MM.1S (cell line): Measurements from ENCODE around the gene SMLR1.

ENCODE experiments used
- DNase-seq: peaks from one replicate; pipeline ENCODE4 v3.0.0-alpha.2; 2015
- H2AFZ ChIP-seq: fragments of 300-600 bp; sonication (generic); 2 replicates; pipeline ENCODE4 v1.6.0; 2016; ENCODE audit warnings: antibody characterized with exemption, low read length
- H3F3A ChIP-seq: fragments of 300-600 bp; sonication (generic); 2 replicates; pipeline ENCODE4 v1.6.1; 2016; ENCODE audit warnings: mild to moderate bottlenecking, antibody characterized with exemption, low read length, moderate library complexity, mixed read lengths; ENCODE audit not compliant: insufficient read depth
- H3K27ac ChIP-seq: fragments of 300-600 bp; sonication (generic); 2 replicates; pipeline ENCODE4 v1.5.1; 2016; ENCODE audit warnings: mild to moderate bottlenecking, low read length
- H3K27me3 ChIP-seq: fragments of 300-600 bp; sonication (generic); replicated peaks from 2 replicates; pipeline ENCODE4 v1.6.0; 2016; ENCODE audit warnings: low read length; ENCODE audit not compliant: insufficient read depth
- H3K36me3 ChIP-seq: fragments of 300-600 bp; sonication (generic); replicated peaks from 2 replicates; pipeline ENCODE4 v1.6.1; 2016; ENCODE audit warnings: mild to moderate bottlenecking, low read length, mixed read lengths; ENCODE audit not compliant: insufficient read depth
- H3K4me1 ChIP-seq: fragments of 300-600 bp; sonication (generic); 2 replicates; pipeline ENCODE4 v1.6.1; 2016; ENCODE audit warnings: low read length, mixed read lengths
- H3K4me2 ChIP-seq: fragments of 300-600 bp; sonication (generic); 2 replicates; pipeline ENCODE4 v1.6.0; 2016; ENCODE audit warnings: low read depth, low read length
- H3K4me3 ChIP-seq: fragments of 300-600 bp; sonication (generic); 2 replicates; pipeline ENCODE4 v1.5.1; 2016; ENCODE audit warnings: low read length, mixed read lengths
- H3K79me2 ChIP-seq: fragments of 300-600 bp; sonication (generic); 2 replicates; pipeline ENCODE4 v1.6.1; 2016; ENCODE audit warnings: mixed run types, low read length, mixed read lengths
- H3K9ac ChIP-seq: fragments of 300-600 bp; sonication (generic); 2 replicates; pipeline ENCODE4 v1.6.1; 2016; ENCODE audit warnings: low read length, mixed read lengths
- H3K9me2 ChIP-seq: fragments of 300-600 bp; sonication (generic); replicated peaks from 2 replicates; pipeline ENCODE4 v1.6.1; 2016; ENCODE audit warnings: mild to moderate bottlenecking, low read length, mixed read lengths; ENCODE audit not compliant: insufficient read depth
- H3K9me3 ChIP-seq: fragments of 300-600 bp; sonication (generic); replicated peaks from 2 replicates; pipeline ENCODE4 v1.6.1; 2016; ENCODE audit warnings: mild to moderate bottlenecking, low read length, mixed read lengths; ENCODE audit not compliant: insufficient read depth
- H4K20me1 ChIP-seq: fragments of 300-600 bp; sonication (generic); 2 replicates; pipeline ENCODE4 v1.6.1; 2016; ENCODE audit warnings: mild to moderate bottlenecking, low read length, moderate library complexity, mixed read lengths; ENCODE audit not compliant: insufficient read depth
- CTCF ChIP-seq: fragments of 300-600 bp; sonication (generic); IDR thresholded peaks from 2 replicates; pipeline ENCODE4 v1.5.1; 2016; ENCODE audit warnings: antibody characterized with exemption, low read length, mixed read lengths
- EZH2 ChIP-seq: fragments of 300-600 bp; sonication (generic); optimal IDR thresholded peaks from 2 replicates; pipeline ENCODE3; 2017; ENCODE audit warnings: low read depth, mild to moderate bottlenecking, antibody characterized with exemption, low read length, mixed read lengths
- EZH2phosphoT487 ChIP-seq: fragments of 300-600 bp; sonication (generic); IDR thresholded peaks from 2 replicates; pipeline ENCODE4 v1.6.1; 2018; ENCODE audit warnings: antibody characterized with exemption, low read length

SMLR1 gene

GRCh38 chr6:130780122-130780521 is 47.1 kb upstream of the SMLR1 start:
- no peaks in the 10 kb centered on the region for H4K20me1 ChIP-seq

GRCh38 chr6:130781557-130781956 is 45.6 kb upstream of the SMLR1 start:
- Histone ChIP-seq H2AFZ (no peak overlapping the region), H3K9me3 (no peaks in the 10 kb centered on the region), H3K9me2 (no peaks in the 10 kb centered on the region), H3K4me1 (peaks cover 7% of the 10 kb centered on the region), H3K9ac (no peak overlapping the region), H3F3A (peaks cover 5% of the 10 kb centered on the region), H3K36me3 (no peaks in the 10 kb centered on the region), H3K4me2 (no peak overlapping the region), H3K4me3 (no peak overlapping the region), H3K27me3 (peaks cover 3% of the 10 kb centered on the region; the same call in 1 of the 2 replicates), H3K27ac (no peak overlapping the region), H3K79me2 (no peaks in the 10 kb centered on the region), H4K20me1 (no peaks in the 10 kb centered on the region)
- DNase-seq, result no peak
- no peak for TF ChIP-seq EZH2
- TF ChIP-seq CTCF, result no peak
- TF ChIP-seq EZH2phosphoT487, result no peak

More at GRCh38 chr6:130780122-130780521, 47.1 kb upstream of the SMLR1 start:
- no peak overlapping the region for H3K4me3 ChIP-seq
- no peaks in the 10 kb centered on the region for H3K9me2 ChIP-seq
- no peaks in the 10 kb centered on the region for H3K9me3 ChIP-seq
- H3K4me1 ChIP-seq, result peaks cover 19% of the 10 kb centered on the region
- peaks cover 14% of the 10 kb centered on the region for H3F3A ChIP-seq
- peaks cover 10% of the 10 kb centered on the region for H3K27me3 ChIP-seq
- TF ChIP-seq CTCF (no peak), EZH2 (no peak), EZH2phosphoT487 (no peak)
- no peak for DNase-seq
- H3K27ac ChIP-seq, result no peak overlapping the region
- no peak overlapping the region for H2AFZ ChIP-seq
- H3K9ac ChIP-seq, result no peak overlapping the region
- H3K79me2 ChIP-seq, result no peaks in the 10 kb centered on the region
- H3K4me2 ChIP-seq, result no peak overlapping the region
- no peaks in the 10 kb centered on the region for H3K36me3 ChIP-seq

- H3K9me3 ChIP-seq, result no peaks in the 10 kb centered on the region
- H3K27ac ChIP-seq, result no peak overlapping the region
- H4K20me1 ChIP-seq, result no peaks in the 10 kb centered on the region
- no peaks in the 10 kb centered on the region for H3K9me2 ChIP-seq
- TF ChIP-seq EZH2, result no peak
- no peak for TF ChIP-seq CTCF
- no peak for TF ChIP-seq EZH2phosphoT487
- no peak overlapping the region for H3K4me2 ChIP-seq
- H3K79me2 ChIP-seq, result no peaks in the 10 kb centered on the region
- no peaks in the 10 kb centered on the region; the same call in 1 of the 2 replicates for H3K27me3 ChIP-seq
- H3K9ac ChIP-seq, result no peak overlapping the region
- no peak overlapping the region for H2AFZ ChIP-seq
- H3K36me3 ChIP-seq, result no peaks in the 10 kb centered on the region
- no peak for DNase-seq
- H3K4me1 ChIP-seq, result no peaks in the 10 kb centered on the region
- H3F3A ChIP-seq, result no peaks in the 10 kb centered on the region
- H3K4me3 ChIP-seq, result no peak overlapping the region
These were observed 43.6 kb upstream of the SMLR1 start for GRCh38 chr6:130783416-130784107.
